MM.1S (cell line): Measurements from ENCODE around the gene KYAT1.

Experiments
- EZH2 ChIP-seq: fragments of 300-600 bp; sonication (generic); optimal IDR thresholded peaks from 2 replicates; pipeline ENCODE3; 2017; ENCODE audit warnings: low read depth, mild to moderate bottlenecking, antibody characterized with exemption, low read length, mixed read lengths
- TF ChIP-seq, protein P1 (sequence below): fragments of 300-600 bp; sonication (generic); IDR thresholded peaks from 2 replicates; pipeline ENCODE4 v1.5.1; 2016; ENCODE audit warnings: antibody characterized with exemption, low read length, mixed read lengths

DNA sequence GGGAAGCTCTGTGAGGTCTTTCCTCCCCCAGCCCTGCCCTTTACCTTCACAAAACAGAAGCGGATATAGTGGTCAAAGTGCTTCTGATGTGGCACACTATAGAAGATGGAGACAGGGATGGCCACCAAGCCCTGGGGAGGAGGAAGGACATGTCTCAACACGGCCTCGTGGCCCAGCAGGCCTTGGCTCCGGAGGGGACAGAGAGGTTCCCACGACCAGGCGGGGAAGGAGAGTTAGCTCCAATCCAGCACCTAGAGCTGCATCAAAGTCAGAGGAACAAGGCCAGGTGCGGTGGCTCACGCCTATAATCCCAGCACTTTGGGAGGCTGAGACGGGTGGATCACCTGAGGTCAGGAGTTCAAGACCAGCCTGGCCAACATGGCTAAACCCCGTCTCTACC, 48.1 kb downstream of the KYAT1 start:
- TF ChIP-seq, protein P1, sequence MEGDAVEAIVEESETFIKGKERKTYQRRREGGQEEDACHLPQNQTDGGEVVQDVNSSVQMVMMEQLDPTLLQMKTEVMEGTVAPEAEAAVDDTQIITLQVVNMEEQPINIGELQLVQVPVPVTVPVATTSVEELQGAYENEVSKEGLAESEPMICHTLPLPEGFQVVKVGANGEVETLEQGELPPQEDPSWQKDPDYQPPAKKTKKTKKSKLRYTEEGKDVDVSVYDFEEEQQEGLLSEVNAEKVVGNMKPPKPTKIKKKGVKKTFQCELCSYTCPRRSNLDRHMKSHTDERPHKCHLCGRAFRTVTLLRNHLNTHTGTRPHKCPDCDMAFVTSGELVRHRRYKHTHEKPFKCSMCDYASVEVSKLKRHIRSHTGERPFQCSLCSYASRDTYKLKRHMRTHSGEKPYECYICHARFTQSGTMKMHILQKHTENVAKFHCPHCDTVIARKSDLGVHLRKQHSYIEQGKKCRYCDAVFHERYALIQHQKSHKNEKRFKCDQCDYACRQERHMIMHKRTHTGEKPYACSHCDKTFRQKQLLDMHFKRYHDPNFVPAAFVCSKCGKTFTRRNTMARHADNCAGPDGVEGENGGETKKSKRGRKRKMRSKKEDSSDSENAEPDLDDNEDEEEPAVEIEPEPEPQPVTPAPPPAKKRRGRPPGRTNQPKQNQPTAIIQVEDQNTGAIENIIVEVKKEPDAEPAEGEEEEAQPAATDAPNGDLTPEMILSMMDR = no peak
- TF ChIP-seq EZH2 = no peak
